NOMO-1 (cell line): ENCODE measurements around the gene TMEM52B.

ENCODE experiments used
- DNase-seq, 2 experiments: peaks; one replicate each; lab custom pipeline; 2025; ENCODE audit not compliant: unreplicated experiment in 2 of 2; lab: John Stamatoyannopoulos, UW

TMEM52B gene

GRCh38 chr12:10178821-10179220 lies at the start of gene TMEM52B:
TSS of gene TMEM52B (plus strand) at chr12:10179032. CDS start at chr12:10179575, 543 bp downstream.
- no peak for DNase-seq

- DNase-seq: peak; percentile 48 to 93
Observed at GRCh38 chr12:10130042-10130441, 48.8 kb upstream of the TMEM52B start, which contains the start of gene CLEC7A. TSS of gene CLEC7A (minus strand) at chr12:10130199. CDS start at chr12:10130082, 117 bp downstream.

- DNase-seq: peak; percentile 41 to 84
Observed at GRCh38 chr12:10131111-10131690, 47.6 kb upstream of the TMEM52B start.

- no peak for DNase-seq
Observed at GRCh38 chr12:10132850-10133370, 45.9 kb upstream of the TMEM52B start.

GRCh38 chr12:10135126-10135525 lies 43.7 kb upstream of the TMEM52B start:
- no peak for DNase-seq

- no peak for DNase-seq
Observed at GRCh38 chr12:10136637-10137205, 42.1 kb upstream of the TMEM52B start.

GRCh38 chr12:10140001-10140400 lies 38.8 kb upstream of the TMEM52B start:
- peak; percentile 60 to 80 for DNase-seq

GRCh38 chr12:10142976-10143589 lies 35.7 kb upstream of the TMEM52B start:
- DNase-seq: no peak

- no peak for DNase-seq
Observed at GRCh38 chr12:10147714-10148403, 31.0 kb upstream of the TMEM52B start.

- DNase-seq: no peak
Observed at GRCh38 chr12:10151621-10152020, 27.2 kb upstream of the TMEM52B start.

- DNase-seq: peak; percentile 71 to 73
Observed at GRCh38 chr12:10153271-10154144, 25.3 kb upstream of the TMEM52B start.

GRCh38 chr12:10154145-10154496 lies 24.7 kb upstream of the TMEM52B start:
- DNase-seq: no peak

GRCh38 chr12:10155966-10156365 lies 22.9 kb upstream of the TMEM52B start:
- DNase-seq: peak in 1 of 2 experiments; percentile 30

- no peak for DNase-seq
Observed at GRCh38 chr12:10158406-10158805, 20.4 kb upstream of the TMEM52B start.

GRCh38 chr12:10159280-10159679 lies 19.6 kb upstream of the TMEM52B start:
- peak; percentile 10 to 24 for DNase-seq

GRCh38 chr12:10160617-10161385 lies 18.0 kb upstream of the TMEM52B start:
- DNase-seq: peak; percentile 55 to 86

- DNase-seq: peak in 1 of 2 experiments; percentile 79
Observed at GRCh38 chr12:10163084-10163483, 15.7 kb upstream of the TMEM52B start.

- DNase-seq: no peak
Observed at GRCh38 chr12:10165421-10165820, 13.4 kb upstream of the TMEM52B start.

- DNase-seq: peak; percentile 76 to 97
Observed at GRCh38 chr12:10167599-10167998, 11.2 kb upstream of the TMEM52B start.

- DNase-seq: no peak
Observed at GRCh38 chr12:10169104-10169503, 9.7 kb upstream of the TMEM52B start.
